SK-N-SH treated with all-trans-retinoic acid at 6 μM for 48 hours (cell line): ENCODE data around the gene STRBP.

ENCODE experiments used
- BACH2 ChIP-seq: fragments of 250-450 bp; sonication (Bioruptor Pico); IDR thresholded peaks from 2 replicates; pipeline ENCODE4 v1.9.0; 2021; ENCODE audit warnings: mild to moderate bottlenecking, borderline replicate concordance
- ESRRG ChIP-seq: fragments of 250-450 bp; sonication (Bioruptor Pico); IDR thresholded peaks from 2 replicates; pipeline ENCODE4 v1.6.1; 2021; ENCODE audit warnings: mild to moderate bottlenecking
- OSR1 ChIP-seq: fragments of 250-450 bp; sonication (Bioruptor Pico); IDR thresholded peaks from 2 replicates; pipeline ENCODE4 v1.8.0; 2022; ENCODE audit warnings: moderate library complexity, mild to moderate bottlenecking, inconsistent platforms
- PPARA ChIP-seq: fragments of 250-450 bp; sonication (Bioruptor Pico); IDR thresholded peaks from 2 replicates; pipeline ENCODE4 v1.5.0; 2020; ENCODE audit warnings: mild to moderate bottlenecking, borderline replicate concordance
- RARB ChIP-seq: fragments of 250-450 bp; sonication (Bioruptor Pico); IDR thresholded peaks from 2 replicates; pipeline ENCODE4 v1.8.0; 2021; ENCODE audit warnings: mild to moderate bottlenecking, moderate library complexity
- TCF4 ChIP-seq: fragments of 250-450 bp; sonication (Bioruptor Pico); IDR thresholded peaks from 2 replicates; pipeline ENCODE4 v1.8.0; 2021; ENCODE audit warnings: mild to moderate bottlenecking, moderate library complexity, borderline replicate concordance
- ZFP30 ChIP-seq: fragments of 450-650 bp; formaldehyde crosslinking; IDR thresholded peaks from 2 replicates; pipeline ENCODE4 v1.5.0; 2022; ENCODE audit warnings: mild to moderate bottlenecking, moderate library complexity
- TF ChIP-seq, protein P1 (sequence below): fragments of 250-450 bp; sonication (Bioruptor Pico); IDR thresholded peaks from 2 replicates; pipeline ENCODE4 v1.8.0; 2020; ENCODE audit warnings: mild to moderate bottlenecking, moderate library complexity, borderline replicate concordance

DNA sequence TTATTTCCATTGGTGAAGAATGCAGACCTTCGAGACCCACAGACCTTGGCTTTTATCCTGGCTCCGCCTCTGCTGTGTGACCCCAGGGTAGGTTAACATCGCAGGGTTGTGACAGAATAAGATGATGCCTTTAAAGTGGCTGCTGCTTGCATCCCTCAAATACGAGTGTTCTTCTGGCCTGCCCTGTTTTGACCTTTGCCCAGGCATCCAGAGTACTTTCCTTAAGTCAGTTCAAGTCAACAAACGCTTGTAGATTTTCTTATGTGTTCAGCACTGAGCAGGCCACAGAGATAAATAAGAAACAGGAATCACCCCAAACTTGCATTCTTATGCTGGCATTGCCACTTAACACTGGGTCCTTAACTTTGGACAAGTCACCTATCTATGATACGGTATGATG is 184.7 kb downstream of the STRBP start:
- TF ChIP-seq, protein P1, sequence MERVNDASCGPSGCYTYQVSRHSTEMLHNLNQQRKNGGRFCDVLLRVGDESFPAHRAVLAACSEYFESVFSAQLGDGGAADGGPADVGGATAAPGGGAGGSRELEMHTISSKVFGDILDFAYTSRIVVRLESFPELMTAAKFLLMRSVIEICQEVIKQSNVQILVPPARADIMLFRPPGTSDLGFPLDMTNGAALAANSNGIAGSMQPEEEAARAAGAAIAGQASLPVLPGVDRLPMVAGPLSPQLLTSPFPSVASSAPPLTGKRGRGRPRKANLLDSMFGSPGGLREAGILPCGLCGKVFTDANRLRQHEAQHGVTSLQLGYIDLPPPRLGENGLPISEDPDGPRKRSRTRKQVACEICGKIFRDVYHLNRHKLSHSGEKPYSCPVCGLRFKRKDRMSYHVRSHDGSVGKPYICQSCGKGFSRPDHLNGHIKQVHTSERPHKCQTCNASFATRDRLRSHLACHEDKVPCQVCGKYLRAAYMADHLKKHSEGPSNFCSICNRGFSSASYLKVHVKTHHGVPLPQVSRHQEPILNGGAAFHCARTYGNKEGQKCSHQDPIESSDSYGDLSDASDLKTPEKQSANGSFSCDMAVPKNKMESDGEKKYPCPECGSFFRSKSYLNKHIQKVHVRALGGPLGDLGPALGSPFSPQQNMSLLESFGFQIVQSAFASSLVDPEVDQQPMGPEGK, result no peak
- TF ChIP-seq TCF4 (CRISPR knock-in tag), result no peak
- TF ChIP-seq RARB, result no peak
- no peak for TF ChIP-seq ZFP30 (CRISPR knock-in tag)
- no peak for TF ChIP-seq BACH2 (CRISPR knock-in tag)
- TF ChIP-seq PPARA (CRISPR knock-in tag), result no peak
- no peak for TF ChIP-seq OSR1 (CRISPR knock-in tag)
- no peak for TF ChIP-seq ESRRG
